IPS DF 6.9 (cell line): Measurements from ENCODE around the gene CACNG6.

Experiments
- DNase-seq: peaks from one replicate; pipeline ENCODE4 v3.0.0-alpha.2; 2013; ENCODE audit warnings: low read depth, low spot score
- H3K27ac ChIP-seq: one replicate; pipeline ENCODE4 v1.5.1; 2013; ENCODE audit warnings: low read length, control low read depth
- H3K27me3 ChIP-seq: 2 replicates; pipeline ENCODE4 v1.6.1; 2013; ENCODE audit warnings: mild to moderate bottlenecking, low read length; ENCODE audit not compliant: control insufficient read depth, insufficient read depth
- H3K36me3 ChIP-seq: 2 replicates; pipeline ENCODE4 v1.6.1; 2013; ENCODE audit warnings: low read length; ENCODE audit not compliant: control insufficient read depth, insufficient read depth
- H3K4me1 ChIP-seq: 2 replicates; pipeline ENCODE4 v1.6.1; 2013; ENCODE audit warnings: low read length; ENCODE audit not compliant: control insufficient read depth, insufficient read depth
- H3K4me3 ChIP-seq: 2 replicates; pipeline ENCODE4 v1.5.1; 2013; ENCODE audit warnings: mild to moderate bottlenecking, low read length
- H3K9me3 ChIP-seq: 2 replicates; pipeline ENCODE4 v1.6.1; 2013; ENCODE audit warnings: low read length, inconsistent platforms; ENCODE audit not compliant: control insufficient read depth, insufficient read depth
- WGBS: extraction: QIAGEN DNeasy Blood & Tissue Kit; methylation state at CpG from one replicate; pipeline ENCODE4 v1.1.7; 2013; ENCODE audit warnings: mixed read lengths, missing lambda C conversion rate; ENCODE audit not compliant: insufficient read length, insufficient coverage; 5-methylcytosine and 5-hydroxymethylcytosine counted together

Gene CACNG6

DNA sequence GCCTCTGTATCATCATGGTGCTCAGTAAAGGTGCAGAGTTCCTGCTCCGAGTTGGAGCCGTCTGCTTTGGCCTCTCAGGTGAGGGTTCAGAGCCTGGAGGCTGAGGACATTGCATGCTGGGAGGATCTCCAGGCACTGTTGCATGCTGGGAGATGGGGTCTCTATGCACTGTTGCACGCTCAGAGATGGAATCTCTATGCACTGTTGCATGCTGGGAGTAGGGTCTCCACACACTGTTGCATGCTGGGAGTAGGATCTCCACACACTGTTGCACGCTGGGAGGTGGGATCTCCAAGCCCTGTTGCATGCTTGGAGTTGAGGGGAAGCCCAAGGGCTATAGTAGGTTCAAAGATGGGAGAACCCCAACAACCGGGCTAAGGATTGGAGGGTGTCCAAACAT lies 8.3 kb downstream of the CACNG6 start:
- H3K9me3 ChIP-seq, result no peaks in the 10 kb centered on the region
- no peaks in the 10 kb centered on the region for H3K36me3 ChIP-seq
- no peak overlapping the region for H3K4me3 ChIP-seq
- H3K27me3 ChIP-seq, result no peaks in the 10 kb centered on the region
- H3K27ac ChIP-seq, result no peak overlapping the region
- no peak for DNase-seq
- no peaks in the 10 kb centered on the region for H3K4me1 ChIP-seq
- no CpG with 5 or more reads among the region's 5 CpGs for WGBS

DNA sequence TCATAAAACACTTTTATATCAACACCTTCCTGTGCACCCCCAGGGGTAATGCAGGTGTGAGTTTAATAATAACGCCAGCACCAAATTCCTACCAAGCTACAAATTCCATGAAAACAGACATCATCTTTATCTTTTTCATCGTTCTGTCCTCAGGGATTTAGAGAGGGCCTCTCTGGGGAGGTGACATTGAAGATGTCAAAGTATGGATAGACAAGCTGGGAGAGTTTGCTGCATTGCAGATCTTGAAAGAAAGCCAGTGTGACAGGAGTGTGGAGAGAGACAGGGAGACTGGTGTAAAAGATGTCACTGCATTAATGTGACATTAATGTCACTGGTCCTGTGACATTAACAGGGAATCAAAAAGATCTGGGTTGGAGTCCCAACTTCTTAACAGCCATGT lies 10.1 kb downstream of the CACNG6 start:
- Histone ChIP-seq H3K27ac (no peak overlapping the region), H3K4me1 (no peaks in the 10 kb centered on the region), H3K36me3 (no peaks in the 10 kb centered on the region), H3K27me3 (no peaks in the 10 kb centered on the region), H3K9me3 (no peaks in the 10 kb centered on the region), H3K4me3 (no peak overlapping the region)
- WGBS, result no CpG with 5 or more reads among the region's 2 CpGs
- no peak for DNase-seq

DNA sequence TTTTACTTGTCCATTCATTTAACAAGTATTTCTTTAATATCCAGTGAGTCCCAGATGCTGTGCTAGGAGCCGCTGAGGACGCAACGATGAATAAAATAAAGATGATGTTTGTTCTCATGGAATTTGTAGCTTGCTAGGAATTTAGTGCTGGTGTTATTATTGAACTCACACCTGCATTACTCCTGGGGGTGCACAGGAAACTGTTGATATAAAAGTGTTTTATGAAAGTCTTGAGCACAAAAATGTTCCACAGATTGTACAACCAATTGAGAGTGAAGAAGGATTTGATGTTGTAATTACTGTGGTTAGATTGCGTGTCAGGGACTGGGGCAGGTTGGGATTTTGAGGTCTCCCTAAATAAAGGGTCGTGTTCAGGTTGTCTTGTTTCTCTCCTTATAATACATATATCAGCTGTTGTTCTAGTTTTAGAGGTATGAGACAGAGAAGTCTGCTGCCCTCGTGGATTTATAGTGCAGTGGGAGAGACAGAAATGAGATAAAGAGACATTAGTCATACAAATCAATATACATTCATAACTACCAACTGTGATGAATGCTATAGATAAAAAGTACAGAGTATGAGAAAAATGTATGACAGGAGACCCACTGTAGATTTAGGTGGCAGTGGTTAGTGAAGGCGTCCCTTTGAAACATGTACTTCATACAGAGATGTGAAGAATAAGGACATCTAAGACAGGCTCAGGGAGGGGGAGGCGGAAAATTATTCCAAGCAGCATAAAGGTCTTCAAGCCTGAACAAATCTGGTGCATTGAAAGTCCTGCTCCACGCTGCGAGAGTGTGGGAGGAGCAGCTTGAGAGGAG lies 11.3 kb downstream of the CACNG6 start:
- H3K27me3 ChIP-seq, result no peaks in the 10 kb centered on the region
- H3K4me1 ChIP-seq, result no peaks in the 10 kb centered on the region
- H3K4me3 ChIP-seq, result no peak overlapping the region
- H3K27ac ChIP-seq, result no peak overlapping the region
- DNase-seq, result no peak
- H3K36me3 ChIP-seq, result no peaks in the 10 kb centered on the region
- no CpG with 5 or more reads among the region's 10 CpGs for WGBS
- no peaks in the 10 kb centered on the region for H3K9me3 ChIP-seq

DNA sequence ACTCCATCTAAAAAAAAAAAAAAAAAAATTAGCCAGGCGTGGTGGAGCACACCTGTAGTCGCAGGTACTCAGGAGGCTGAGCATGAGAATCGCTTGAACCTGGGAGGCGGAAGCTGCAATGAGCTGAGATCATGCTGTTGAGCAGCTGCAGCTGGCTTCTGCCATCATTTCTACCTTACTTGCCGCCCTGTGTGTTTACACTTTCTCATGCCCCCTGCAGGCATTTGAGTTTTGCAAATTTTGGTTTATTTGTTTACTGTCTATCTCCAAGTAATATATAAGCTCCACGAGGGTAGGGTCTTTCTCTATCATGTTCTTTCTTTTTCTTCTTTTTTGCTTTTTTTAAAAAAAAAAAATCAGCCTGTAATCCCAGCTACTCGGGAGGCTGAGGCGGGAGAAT lies 18.0 kb downstream of the CACNG6 start:
- Histone ChIP-seq H3K4me1 (no peaks in the 10 kb centered on the region), H3K36me3 (no peaks in the 10 kb centered on the region), H3K4me3 (no peak overlapping the region), H3K27me3 (no peaks in the 10 kb centered on the region), H3K9me3 (no peaks in the 10 kb centered on the region), H3K27ac (no peak overlapping the region)
- no CpG with 5 or more reads among the region's 8 CpGs for WGBS
- no peak for DNase-seq

DNA sequence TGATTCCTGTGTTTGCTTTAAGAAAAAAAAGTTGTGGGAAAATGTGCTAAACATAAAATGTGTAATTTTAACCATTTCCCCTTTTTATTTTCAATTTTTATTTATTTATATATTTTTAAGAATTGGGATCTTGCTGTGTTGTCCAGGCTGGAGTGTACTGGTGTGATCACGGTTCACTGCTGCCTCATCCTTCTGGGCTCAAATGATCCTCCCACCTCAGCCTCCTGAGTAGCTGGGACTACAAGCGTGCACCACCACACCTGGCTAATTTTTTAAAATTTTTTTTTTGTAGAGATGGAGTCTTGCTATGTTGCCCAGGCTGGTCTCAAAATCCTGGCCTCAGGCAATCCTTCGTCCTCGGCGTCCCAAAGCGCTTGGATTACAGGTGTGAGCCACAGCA lies 19.0 kb downstream of the CACNG6 start:
- Histone ChIP-seq H3K27ac (no peak overlapping the region), H3K4me3 (no peak overlapping the region), H3K9me3 (no peaks in the 10 kb centered on the region), H3K4me1 (no peaks in the 10 kb centered on the region), H3K36me3 (no peaks in the 10 kb centered on the region), H3K27me3 (no peaks in the 10 kb centered on the region)
- no CpG with 5 or more reads among the region's 6 CpGs for WGBS
- DNase-seq, result no peak

DNA sequence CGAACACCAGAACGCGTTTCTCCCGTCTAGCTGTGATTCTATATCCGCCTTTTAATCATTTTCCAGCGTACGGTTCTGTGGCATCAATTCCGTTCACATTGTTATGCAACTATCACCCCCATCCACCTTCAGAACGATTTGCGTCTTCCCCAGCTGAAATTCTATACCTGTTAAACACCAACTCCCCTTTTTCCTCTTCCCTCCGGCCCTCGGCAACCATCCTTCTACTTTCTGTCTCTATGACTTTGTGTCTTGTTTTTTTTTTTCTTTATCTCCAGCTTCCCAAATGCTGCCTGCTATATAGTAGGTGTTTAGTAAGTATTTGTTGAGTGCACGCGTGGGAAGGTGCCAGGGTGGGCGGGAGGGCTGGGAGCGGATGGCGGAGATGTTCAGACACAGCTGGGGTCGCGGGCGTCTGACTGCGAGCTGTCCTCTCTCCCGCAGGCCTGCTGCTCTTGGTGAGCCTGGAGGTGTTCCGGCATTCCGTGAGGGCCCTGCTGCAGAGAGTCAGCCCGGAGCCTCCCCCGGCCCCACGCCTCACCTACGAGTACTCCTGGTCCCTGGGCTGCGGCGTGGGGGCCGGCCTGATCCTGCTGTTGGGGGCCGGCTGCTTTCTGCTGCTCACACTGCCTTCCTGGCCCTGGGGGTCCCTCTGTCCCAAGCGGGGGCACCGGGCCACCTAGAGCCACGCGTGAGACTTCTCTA lies 20.2 kb downstream of the CACNG6 start:
- Histone ChIP-seq H3K9me3 (no peaks in the 10 kb centered on the region), H3K4me3 (no peak overlapping the region), H3K36me3 (no peaks in the 10 kb centered on the region), H3K27ac (no peak overlapping the region), H3K27me3 (no peaks in the 10 kb centered on the region), H3K4me1 (no peaks in the 10 kb centered on the region)
- WGBS, result no CpG with 5 or more reads among the region's 36 CpGs
- no peak for DNase-seq

DNA sequence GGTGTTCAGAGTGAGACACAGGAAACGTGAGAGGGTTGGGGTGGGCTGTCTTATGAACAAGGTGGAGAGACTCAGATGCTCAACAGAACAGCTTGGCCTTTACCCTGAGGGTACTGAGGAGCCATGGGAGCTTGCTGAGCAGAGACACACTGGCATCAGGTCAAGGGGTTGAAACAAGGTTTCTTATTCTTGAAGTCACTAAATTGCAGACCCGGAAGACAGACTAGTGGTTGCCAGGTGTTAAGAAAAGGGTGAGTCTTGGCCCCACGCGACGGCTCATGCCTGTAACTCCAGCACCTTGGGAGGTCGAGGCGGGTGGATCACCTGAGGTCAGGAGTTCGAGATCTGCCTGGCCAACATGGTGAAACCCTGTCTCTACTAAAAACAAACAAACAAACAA lies 22.4 kb downstream of the CACNG6 start:
- H3K27me3 ChIP-seq, result no peaks in the 10 kb centered on the region
- H3K9me3 ChIP-seq, result no peaks in the 10 kb centered on the region
- H3K27ac ChIP-seq, result no peak overlapping the region
- H3K4me1 ChIP-seq, result no peaks in the 10 kb centered on the region
- no peak for DNase-seq
- no peaks in the 10 kb centered on the region for H3K36me3 ChIP-seq
- H3K4me3 ChIP-seq, result no peak overlapping the region
- WGBS, result no CpG with 5 or more reads among the region's 8 CpGs

DNA sequence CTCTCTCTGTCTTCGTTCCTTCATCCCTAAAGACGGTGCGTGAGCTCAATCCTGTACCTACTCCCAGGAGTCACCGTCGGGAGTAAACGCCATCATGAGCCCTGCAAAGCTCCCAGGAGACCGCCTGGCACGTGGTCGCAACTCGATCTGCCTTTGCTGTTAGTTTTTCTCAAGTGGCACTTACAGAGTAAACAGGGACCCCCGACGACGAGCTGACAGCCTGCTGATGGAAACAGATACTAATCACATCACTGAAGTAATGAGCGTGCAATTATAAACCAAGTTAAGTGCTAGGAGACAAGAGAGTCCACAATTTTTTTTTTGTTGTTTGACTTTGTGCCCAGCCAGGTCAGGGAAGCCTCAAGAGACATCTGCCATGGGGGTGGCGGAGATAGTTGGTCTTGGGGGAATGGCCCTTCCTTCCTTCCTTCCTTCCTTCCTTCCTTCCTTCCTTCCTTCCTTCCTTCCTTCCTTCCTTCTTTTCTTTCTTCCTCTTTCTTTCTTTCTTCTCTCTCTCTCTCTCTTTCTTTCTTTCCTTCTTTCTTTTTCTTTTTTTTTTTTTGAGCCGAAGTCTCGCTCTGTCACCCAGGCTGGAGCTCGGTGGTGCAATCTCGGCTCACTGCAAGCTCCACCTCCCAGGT lies 23.6 kb downstream of the CACNG6 start:
- WGBS, result no CpG with 5 or more reads among the region's 19 CpGs
- Histone ChIP-seq H3K9me3 (no peaks in the 10 kb centered on the region), H3K4me1 (no peaks in the 10 kb centered on the region), H3K27me3 (no peaks in the 10 kb centered on the region), H3K27ac (no peak overlapping the region), H3K4me3 (no peak overlapping the region), H3K36me3 (no peaks in the 10 kb centered on the region)
- no peak for DNase-seq

DNA sequence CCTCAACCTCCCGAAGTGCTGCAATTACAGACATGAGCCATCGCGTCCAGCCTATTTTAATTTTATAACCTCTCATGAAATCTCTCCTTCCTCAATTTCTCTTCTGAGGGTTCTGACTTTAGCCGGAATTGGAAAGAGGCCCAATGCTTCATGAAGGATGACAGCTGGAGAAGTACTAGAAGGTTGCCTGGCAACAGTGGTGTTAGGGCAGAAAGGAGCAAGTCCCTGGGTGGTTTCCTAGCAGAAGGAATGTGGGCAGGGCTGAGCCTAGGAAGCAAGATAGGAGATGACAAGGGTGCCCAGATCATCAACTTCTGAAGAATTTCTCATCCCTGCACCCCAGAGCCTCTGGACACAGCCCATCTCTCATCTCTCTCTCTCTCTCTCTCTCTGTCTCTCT lies 25.8 kb downstream of the CACNG6 start:
- no CpG with 5 or more reads among the region's 4 CpGs for WGBS
- H3K4me1 ChIP-seq, result no peaks in the 10 kb centered on the region
- no peaks in the 10 kb centered on the region for H3K27me3 ChIP-seq
- DNase-seq, result no peak
- H3K9me3 ChIP-seq, result no peaks in the 10 kb centered on the region
- H3K36me3 ChIP-seq, result no peaks in the 10 kb centered on the region
- H3K4me3 ChIP-seq, result no peak overlapping the region
- no peak overlapping the region for H3K27ac ChIP-seq

DNA sequence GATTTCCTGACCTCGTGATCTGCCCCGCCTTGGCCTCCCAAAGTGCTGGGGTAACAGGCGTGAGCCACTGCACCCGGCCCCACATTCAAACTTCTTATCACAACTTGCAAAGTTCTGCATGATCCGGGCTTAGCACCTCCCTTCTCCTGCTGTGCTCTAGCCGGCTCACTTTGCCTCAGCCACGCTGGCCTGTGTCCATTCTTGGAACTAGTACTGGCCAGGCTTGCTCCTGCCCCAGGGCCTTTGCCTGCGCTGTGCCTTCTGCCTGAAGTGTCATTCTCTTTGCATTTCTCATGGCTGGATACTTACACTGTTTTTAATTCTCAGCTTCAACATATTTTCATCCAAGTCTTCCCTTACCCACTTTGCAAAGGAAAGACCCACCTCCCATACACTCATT lies 29.9 kb downstream of the CACNG6 start:
- H3K9me3 ChIP-seq, result no peaks in the 10 kb centered on the region
- no peaks in the 10 kb centered on the region for H3K36me3 ChIP-seq
- 0 out of 2 replicates have a peak, but pooled peaks cover 1% of the 10 kb centered on the region for H3K4me1 ChIP-seq
- no peak for DNase-seq
- no peak overlapping the region for H3K27ac ChIP-seq
- H3K4me3 ChIP-seq, result no peak overlapping the region
- no CpG with 5 or more reads among the region's 8 CpGs for WGBS
- no peaks in the 10 kb centered on the region for H3K27me3 ChIP-seq
